ENCODE measurements around the gene INHA.

The INHA gene

DNA sequence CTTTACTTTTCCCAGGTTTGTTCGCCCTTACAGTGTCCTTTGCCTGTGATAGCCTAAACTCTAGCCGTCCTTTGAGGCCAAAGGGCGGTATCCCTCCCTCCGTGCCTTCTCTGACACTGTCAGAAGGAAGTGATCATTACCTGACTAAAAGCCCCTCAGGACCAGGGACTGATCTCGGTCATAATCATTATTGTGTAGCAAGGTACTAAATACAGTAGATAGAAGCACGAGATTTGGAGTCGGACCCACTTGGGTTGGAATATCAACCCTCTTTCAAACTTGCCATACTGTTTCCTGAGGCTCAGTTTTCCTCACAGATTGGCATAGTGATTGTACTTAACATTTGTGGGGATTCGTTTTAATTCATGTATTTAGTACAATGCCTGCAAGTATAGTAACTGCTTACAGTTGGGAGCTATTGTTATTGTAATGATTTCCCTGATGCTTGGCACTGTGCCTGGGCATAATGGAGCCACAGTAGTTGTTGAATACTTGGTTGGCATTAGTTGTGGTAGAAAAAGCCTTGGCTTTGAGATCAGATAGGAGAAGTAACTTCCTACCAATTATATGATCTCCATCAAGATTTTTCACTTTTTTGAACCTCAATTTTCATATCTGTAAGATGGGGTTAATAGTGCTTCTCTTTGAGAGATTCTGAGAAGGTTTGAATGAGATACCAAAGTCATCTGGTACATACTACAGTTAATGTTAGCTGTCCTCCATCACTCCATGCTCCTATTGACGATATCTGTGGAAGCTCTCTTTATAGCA, 26.4 kb downstream of the INHA start:
- TF ChIP-seq NFIC (IDR thresholded peaks at IDR 0.05) (0 out of 2 replicates have a peak, but pooled peaks have one; percentile 31), REST (IDR thresholded peaks at IDR 0.05; ENCODE audit: low read depth) (no peak)

DNA sequence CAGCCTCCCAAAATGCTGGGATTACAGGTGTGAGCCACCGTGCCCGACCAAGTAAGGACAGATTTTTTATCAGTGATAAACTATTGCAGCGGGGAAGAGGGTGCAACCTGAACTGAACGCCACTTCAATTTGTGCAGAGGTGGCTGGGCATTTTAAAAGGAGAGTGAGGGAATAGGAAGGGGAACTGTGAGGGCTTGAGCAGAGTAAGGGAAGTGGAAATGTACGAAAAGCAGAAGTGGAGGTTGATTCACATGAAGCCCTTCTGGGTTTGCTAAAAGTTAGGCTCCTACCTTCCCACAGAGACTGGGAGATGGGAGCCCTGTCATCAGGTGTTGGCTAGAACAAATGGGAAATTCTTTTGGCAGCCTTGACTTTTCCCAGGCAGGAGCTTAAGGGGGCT, 31.7 kb downstream of the INHA start:
- TF ChIP-seq REST (IDR thresholded peaks at IDR 0.05; ENCODE audit: low read depth) (no peak), RAD21 (IDR thresholded peaks at IDR 0.05; ENCODE audit: low read depth) (no peak), TAF1 (IDR thresholded peaks at IDR 0.05; ENCODE audit: low read depth) (no peak), TCF12 (IDR thresholded peaks at IDR 0.05; ENCODE audit: low read depth) (no peak), CEBPB (IDR thresholded peaks at IDR 0.05) (no peak)

- no peak for TF ChIP-seq EP300 (IDR thresholded peaks at IDR 0.05; ENCODE audit: borderline replicate concordance)
- no peak for TF ChIP-seq FOXM1 (IDR thresholded peaks at IDR 0.05; ENCODE audit: borderline replicate concordance, low read depth)
- no peak for TF ChIP-seq USF1 (IDR thresholded peaks at IDR 0.05)
- no peak for TF ChIP-seq TEAD4 (IDR thresholded peaks at IDR 0.05)
- TF ChIP-seq RAD21 (IDR thresholded peaks at IDR 0.05; ENCODE audit: low read depth), result no peak
- no peak for TF ChIP-seq TCF12 (IDR thresholded peaks at IDR 0.05; ENCODE audit: low read depth)
- no peak for TF ChIP-seq CREB1 (IDR thresholded peaks at IDR 0.05; ENCODE audit: low read depth)
- TF ChIP-seq EGR1 (IDR thresholded peaks at IDR 0.05), result no peak
- TF ChIP-seq, protein P1, sequence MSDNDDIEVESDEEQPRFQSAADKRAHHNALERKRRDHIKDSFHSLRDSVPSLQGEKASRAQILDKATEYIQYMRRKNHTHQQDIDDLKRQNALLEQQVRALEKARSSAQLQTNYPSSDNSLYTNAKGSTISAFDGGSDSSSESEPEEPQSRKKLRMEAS (IDR thresholded peaks at IDR 0.05), result no peak
- TF ChIP-seq ZBTB7A (IDR thresholded peaks at IDR 0.05; ENCODE audit: low read depth), result no peak
- no peak for TF ChIP-seq YY1 (IDR thresholded peaks at IDR 0.05; ENCODE audit: low read depth)
- TF ChIP-seq CEBPB (IDR thresholded peaks at IDR 0.05), result no peak
- TF ChIP-seq REST (IDR thresholded peaks at IDR 0.05; ENCODE audit: low read depth), result no peak
- TF ChIP-seq TAF1 (IDR thresholded peaks at IDR 0.05; ENCODE audit: low read depth), result no peak
- TF ChIP-seq NFIC (IDR thresholded peaks at IDR 0.05), result no peak
These were observed 33.5 kb downstream of the INHA start for GRCh38 chr2:219605607-219605954.

- TF ChIP-seq REST (IDR thresholded peaks at IDR 0.05; ENCODE audit: low read depth) (no peak), NFIC (IDR thresholded peaks at IDR 0.05) (no peak), EP300 (IDR thresholded peaks at IDR 0.05; ENCODE audit: borderline replicate concordance) (no peak), TEAD4 (IDR thresholded peaks at IDR 0.05) (no peak), EGR1 (IDR thresholded peaks at IDR 0.05) (no peak), ZBTB7A (IDR thresholded peaks at IDR 0.05; ENCODE audit: low read depth) (no peak), TAF1 (IDR thresholded peaks at IDR 0.05; ENCODE audit: low read depth) (no peak), YY1 (IDR thresholded peaks at IDR 0.05; ENCODE audit: low read depth) (no peak), USF1 (IDR thresholded peaks at IDR 0.05) (no peak), CREB1 (IDR thresholded peaks at IDR 0.05; ENCODE audit: low read depth) (no peak), TCF12 (IDR thresholded peaks at IDR 0.05; ENCODE audit: low read depth) (no peak), CEBPB (IDR thresholded peaks at IDR 0.05) (no peak)
These were observed 35.8 kb downstream of the INHA start for GRCh38 chr2:219607931-219608330.

Data from Ishikawa (cell line).